Spinal cord (tissue), 10 donors: ENCODE measurements around the gene FAM83C. TPM values are rescaled to one million over a fixed set of nuclear protein-coding genes. Genes with fewer than 3 reads are reported as not detected.

Source experiments
- DNase-seq, 6 donors: peaks; one replicate each; pipeline versions ENCODE4 v3.0.0 to v3.0.0-alpha.2; 2013 to 2015; ENCODE audit warnings: low spot score in 6 of 6, low read depth in 4 of 6
- H3K27ac ChIP-seq: one replicate; pipeline ENCODE4 v1.5.1; 2013; ENCODE audit warnings: low read depth, low read length, control low read depth
- H3K27me3 ChIP-seq: one replicate; pipeline ENCODE4 v1.6.1; 2013; ENCODE audit warnings: low read length; ENCODE audit not compliant: control insufficient read depth, insufficient read depth
- H3K36me3 ChIP-seq: one replicate; pipeline ENCODE4 v1.6.1; 2013; ENCODE audit warnings: low read length; ENCODE audit not compliant: control insufficient read depth, insufficient read depth
- H3K4me1 ChIP-seq: one replicate; pipeline ENCODE4 v1.6.1; 2013; ENCODE audit warnings: low read length; ENCODE audit not compliant: control insufficient read depth, insufficient read depth
- H3K4me3 ChIP-seq: one replicate; pipeline ENCODE4 v1.5.1; 2013; ENCODE audit warnings: low read depth, low read length, control low read depth
- H3K9me3 ChIP-seq: one replicate; pipeline ENCODE4 v1.6.1; 2013; ENCODE audit warnings: low read length; ENCODE audit not compliant: control insufficient read depth, insufficient read depth
- WGBS: methylation state at CpG from one replicate; pipeline ENCODE4 v1.1.5; 2013; ENCODE audit warnings: missing lambda C conversion rate; ENCODE audit not compliant: insufficient coverage; 5-methylcytosine and 5-hydroxymethylcytosine counted together
- polyA plus RNA-seq, 2 donors: library from polyadenylated mRNA; unstranded; fragments of 120-200 nt; gene quantifications; one replicate each; pipeline ENCODE4 v1.2.1, GENCODE V29; 2013; ENCODE audit not compliant: insufficient read length in 2 of 2
- total RNA-seq, 2 donors: library from RNA; depleted of rRNA in 1 of 2; stranded (reverse); fragments of 120-200 nt in 1 of 2; fragments of >200 nt in 1 of 2; gene quantifications; one replicate each; pipeline versions ENCODE4 v1.2.3 to v1.2.4, GENCODE V29; 2013 to 2014
- donor health status: healthy.

Gene FAM83C
- total and polyA plus RNA-seq, 4 donors, result 0.05 TPM; not detected in 3

- 51% methylated on average over 9 of the region's 13 CpGs for WGBS
- Histone ChIP-seq H3K36me3 (peaks cover 24% of the 10 kb centered on the region), H3K27ac (peak overlapping the region; percentile 16), H3K27me3 (no peaks in the 10 kb centered on the region), H3K9me3 (no peaks in the 10 kb centered on the region), H3K4me1 (peaks cover 34% of the 10 kb centered on the region), H3K4me3 (no peak overlapping the region)
- peak in 3 of 6 donors; percentile 43 to 85 (median 77) for DNase-seq
Observed at GRCh38 chr20:35307666-35308653, 15.7 kb upstream of the FAM83C start.

DNA sequence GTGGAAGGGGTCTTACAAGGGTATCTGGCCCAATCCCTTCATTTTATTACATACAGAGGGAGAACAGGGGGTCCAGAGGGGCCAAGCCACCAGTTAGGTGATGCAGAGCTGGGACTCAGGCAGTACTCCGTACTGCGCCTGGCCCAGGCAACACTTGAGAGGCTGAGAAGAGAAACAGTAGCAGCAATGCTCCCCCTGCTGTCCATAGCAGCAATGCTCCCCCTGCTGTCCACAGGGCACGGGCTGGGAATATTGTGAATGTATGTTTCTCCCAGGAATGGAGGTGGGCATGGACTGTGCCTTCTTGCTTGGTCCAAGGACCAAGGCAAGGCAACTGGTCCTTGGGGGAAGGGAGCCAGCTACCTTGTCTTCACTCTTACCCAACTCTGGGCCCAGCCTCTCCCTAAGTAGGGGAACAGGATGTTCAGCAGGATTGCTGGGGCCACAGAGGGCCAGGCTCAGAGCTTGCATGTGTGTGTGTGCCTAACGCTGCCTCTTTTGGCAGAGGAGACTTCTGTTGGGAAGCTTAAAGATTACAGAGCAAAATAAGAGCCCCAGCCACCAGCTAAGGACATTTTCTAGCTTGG, 14.8 kb upstream of the FAM83C start:
- Histone ChIP-seq H3K4me1 (peaks cover 34% of the 10 kb centered on the region), H3K4me3 (no peak overlapping the region), H3K27me3 (no peaks in the 10 kb centered on the region), H3K27ac (no peak overlapping the region), H3K9me3 (no peaks in the 10 kb centered on the region), H3K36me3 (peaks cover 28% of the 10 kb centered on the region)
- peak in 2 of 6 donors; percentile 40 to 46 for DNase-seq
- 56% methylated on average over 4 of the region's 4 CpGs for WGBS

DNA sequence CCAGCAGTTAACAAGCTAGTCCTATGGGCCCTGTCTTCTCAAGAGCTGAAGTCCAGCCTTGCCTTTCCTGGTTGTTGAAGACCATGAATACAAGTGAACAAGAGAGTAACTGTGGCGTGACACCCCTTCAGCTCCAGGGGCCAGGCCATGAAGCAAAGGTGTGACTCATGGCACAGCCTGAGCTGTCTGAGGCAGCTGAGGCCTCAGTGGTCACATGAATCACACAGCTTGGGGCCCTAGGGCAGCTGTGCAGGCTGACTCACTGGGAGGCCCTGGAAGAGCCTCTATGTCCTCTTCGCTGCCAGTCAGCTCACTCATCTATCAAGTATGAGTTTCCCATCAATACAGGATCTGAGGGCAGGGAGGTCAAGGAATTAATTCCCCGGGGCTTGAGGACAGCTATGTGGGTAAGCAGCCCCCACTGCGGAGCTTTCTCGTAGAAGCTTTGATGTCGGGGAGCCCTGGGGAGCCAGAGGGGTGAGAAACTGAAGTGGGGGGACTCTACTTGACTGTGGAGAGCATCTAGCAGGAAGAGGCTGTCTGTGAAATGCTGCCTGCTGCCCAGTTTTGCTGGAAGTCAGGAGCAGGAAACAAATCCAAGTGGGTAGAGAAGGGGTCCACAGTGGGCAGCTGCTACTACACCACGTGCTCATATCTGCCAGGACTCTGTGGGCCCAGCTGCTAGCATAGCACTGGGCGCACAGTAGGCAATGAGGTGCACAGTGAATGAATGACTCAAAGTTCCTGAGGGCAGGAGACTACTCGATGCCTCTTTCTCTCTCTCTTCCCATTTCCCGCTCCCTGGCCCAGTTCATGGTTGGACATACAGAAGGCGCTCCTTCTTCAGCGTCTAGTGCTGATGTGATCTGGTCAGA, 13.7 kb upstream of the FAM83C start:
- no peak for DNase-seq
- no peak overlapping the region for H3K27ac ChIP-seq
- peaks cover 32% of the 10 kb centered on the region for H3K36me3 ChIP-seq
- H3K9me3 ChIP-seq, result no peaks in the 10 kb centered on the region
- H3K4me3 ChIP-seq, result no peak overlapping the region
- no peaks in the 10 kb centered on the region for H3K27me3 ChIP-seq
- 91% methylated on average over 8 of the region's 12 CpGs for WGBS
- peaks cover 34% of the 10 kb centered on the region for H3K4me1 ChIP-seq

DNA sequence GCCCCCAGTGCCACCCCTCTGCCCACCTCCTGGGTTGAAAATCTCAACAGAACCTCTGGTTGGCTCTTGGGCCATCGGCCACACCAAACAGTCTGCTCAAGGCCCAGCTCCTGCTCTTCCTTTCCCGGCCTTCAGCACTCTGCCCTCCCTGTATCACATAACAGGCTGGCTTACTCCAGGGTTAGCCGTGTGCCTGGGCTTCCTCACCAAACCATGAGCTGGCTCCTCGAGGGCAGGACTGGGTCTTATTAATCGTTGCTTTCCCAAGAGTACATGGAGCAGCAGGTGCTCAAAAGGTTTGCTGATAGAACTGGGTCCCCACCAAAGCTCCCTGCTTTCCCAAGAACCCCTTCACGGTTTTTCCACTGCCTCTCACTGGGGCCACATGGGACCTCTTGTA, 12.7 kb upstream of the FAM83C start:
- Histone ChIP-seq H3K4me3 (no peak overlapping the region), H3K27me3 (no peaks in the 10 kb centered on the region), H3K9me3 (no peaks in the 10 kb centered on the region), H3K4me1 (peaks cover 34% of the 10 kb centered on the region), H3K36me3 (peaks cover 32% of the 10 kb centered on the region), H3K27ac (no peak overlapping the region)
- 92% methylated on average over 6 of the region's 6 CpGs for WGBS
- no peak for DNase-seq

- Histone ChIP-seq H3K27me3 (no peaks in the 10 kb centered on the region), H3K36me3 (peaks cover 32% of the 10 kb centered on the region), H3K27ac (no peak overlapping the region), H3K4me3 (no peak overlapping the region), H3K9me3 (no peaks in the 10 kb centered on the region), H3K4me1 (peaks cover 34% of the 10 kb centered on the region)
- peak in 4 of 6 donors; percentile 64 to 94 (median 76) for DNase-seq
- WGBS, result 27% methylated on average over 10 of the region's 18 CpGs
Observed at GRCh38 chr20:35303735-35304491, 11.7 kb upstream of the FAM83C start.

- Histone ChIP-seq H3K9me3 (no peaks in the 10 kb centered on the region), H3K4me1 (peaks cover 28% of the 10 kb centered on the region), H3K27ac (no peak overlapping the region), H3K36me3 (peaks cover 32% of the 10 kb centered on the region), H3K27me3 (no peaks in the 10 kb centered on the region), H3K4me3 (no peak overlapping the region)
- DNase-seq, result no peak
- 86% methylated on average over 11 of the region's 11 CpGs for WGBS
Observed at GRCh38 chr20:35303382-35303734, 11.1 kb upstream of the FAM83C start.

GRCh38 chr20:35302421-35303335, 10.5 kb upstream of the FAM83C start:
- WGBS, result 80% methylated on average over 1 of the region's 6 CpGs
- no peaks in the 10 kb centered on the region for H3K9me3 ChIP-seq
- no peak overlapping the region for H3K27ac ChIP-seq

DNA sequence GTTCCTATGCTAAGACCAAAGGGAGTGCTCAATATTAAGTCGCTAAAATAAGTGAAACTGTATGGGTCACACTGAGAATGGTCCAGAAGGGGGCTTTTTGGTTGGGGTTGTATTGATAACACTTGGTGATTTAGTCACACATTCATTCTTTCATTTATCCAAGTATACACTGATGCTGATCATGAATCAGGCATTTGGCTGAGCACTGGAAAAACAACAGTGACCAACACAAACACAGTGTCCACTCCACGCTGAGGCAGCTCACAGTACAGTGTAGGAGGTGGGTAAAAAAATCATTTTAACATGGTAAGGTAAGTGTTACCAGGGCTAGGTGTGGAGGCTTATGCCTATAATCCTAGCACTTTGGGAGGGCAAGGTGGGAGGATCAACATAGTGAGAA, 9.2 kb upstream of the FAM83C start:
- WGBS, result no CpG with 5 or more reads among the region's 2 CpGs
- peaks cover 32% of the 10 kb centered on the region for H3K36me3 ChIP-seq
- no peak overlapping the region for H3K4me3 ChIP-seq
- H3K27ac ChIP-seq, result no peak overlapping the region
- no peak for DNase-seq
- H3K9me3 ChIP-seq, result no peaks in the 10 kb centered on the region
- H3K27me3 ChIP-seq, result no peaks in the 10 kb centered on the region
- peaks cover 10% of the 10 kb centered on the region for H3K4me1 ChIP-seq

More at GRCh38 chr20:35302421-35303335, 10.5 kb upstream of the FAM83C start:
- no peak for DNase-seq
- peaks cover 22% of the 10 kb centered on the region for H3K4me1 ChIP-seq
- no peaks in the 10 kb centered on the region for H3K27me3 ChIP-seq
- H3K4me3 ChIP-seq, result no peak overlapping the region
- H3K36me3 ChIP-seq, result peaks cover 32% of the 10 kb centered on the region
